ENCODE measurements around the gene HLA-B. TPM values are rescaled to one million over a fixed set of nuclear protein-coding genes. Genes with fewer than 3 reads are reported as not detected.

The HLA-B gene
- total RNA-seq, 1 experiment from 2014 or later = 41.9 TPM

DNA sequence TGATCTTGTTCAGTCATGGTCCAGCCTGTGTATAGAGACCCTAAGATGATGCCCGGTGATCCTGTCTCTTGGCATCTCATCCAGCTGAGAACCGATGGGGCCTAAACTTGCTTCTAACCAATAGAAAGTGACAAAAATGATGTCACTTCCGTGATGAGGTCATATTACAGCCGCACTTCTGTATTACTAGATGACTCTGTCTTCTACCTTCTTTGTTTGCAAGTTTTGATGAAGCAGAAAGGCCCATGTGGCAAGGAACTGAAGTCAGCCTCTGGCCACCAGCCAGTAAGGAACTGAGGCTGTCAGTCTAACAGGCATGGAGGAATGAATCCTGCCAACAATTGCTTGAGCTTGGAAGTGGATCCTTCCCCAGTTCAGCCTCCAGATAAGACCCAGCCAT, 52.3 kb downstream of the HLA-B start:
- Histone ChIP-seq H3K4me3 (ENCODE audit: low read depth, low read length) (no peak overlapping the region), H3K9me3 (no peaks in the 10 kb centered on the region), H3K4me1 (no peaks in the 10 kb centered on the region), H3K27me3 (replicated peaks; ENCODE audit: control insufficient read depth, insufficient read depth, low read length) (no peaks in the 10 kb centered on the region; the same call in 1 of the 2 replicates), H3K36me3 (ENCODE audit: control insufficient read depth, insufficient read depth, low read length) (no peaks in the 10 kb centered on the region)
- Mint-ChIP-seq H3K27me3 (ENCODE audit: insufficient read depth, unreplicated experiment) (peaks cover 5% of the 10 kb centered on the region), H3K9me3 (ENCODE audit: unreplicated experiment) (peaks cover 8% of the 10 kb centered on the region), H3K4me3 (ENCODE audit: unreplicated experiment) (no peak overlapping the region), H3K27ac (ENCODE audit: unreplicated experiment) (no peak overlapping the region), H3K36me3 (ENCODE audit: insufficient read depth, unreplicated experiment) (no peaks in the 10 kb centered on the region), H3K4me1 (ENCODE audit: low read depth, unreplicated experiment) (peaks cover 4% of the 10 kb centered on the region)
- CTCF ChIA-PET = interaction anchor here (0.6 kb wide), 1 partner anchor 255 kb away, joined by 3 read pairs; no protein-coding TSS in a partner anchor
- DNase-seq = no peak
- no TSS peak for BruUV-seq (replicated peaks)
- TF ChIP-seq CTCF (IDR thresholded peaks at IDR 0.05; ENCODE audit: insufficient read depth in 1 of 2, low read depth in 1 of 2, low read length in 1 of 2, severe bottlenecking in 1 of 2, unreplicated experiment in 1 of 2) = no peak
- intact Hi-C loops (cut with micrococcal nuclease; ENCODE audit: unreplicated experiment) = no loop called here
- POLR2A ChIA-PET = no interaction called here

Small RNAs within 50 kb of the gene (microRNA-seq; reads per million reads assigned to microRNA genes)
- not detected for gene MIR6891

Other genes starting within 250 kb of the HLA-B start
- not detected in 2 replicates for gene C6orf15, start 244.6 kb downstream of the HLA-B start, total RNA-seq (2022)
- gene PSORS1C1, start 242.4 kb downstream of the HLA-B start, total RNA-seq (2022) = 0.75 and 0.88 TPM in 2 replicates
- gene CDSN, start 236.7 kb downstream of the HLA-B start, total RNA-seq (2022) = not detected in 2 replicates
- gene PSORS1C2, start 218.1 kb downstream of the HLA-B start, total RNA-seq (2022) = not detected in 2 replicates
- gene CCHCR1, start 199.4 kb downstream of the HLA-B start, total RNA-seq (2022) = 37.7 and 43.2 TPM in 2 replicates
- gene TCF19, start 198.6 kb downstream of the HLA-B start, total RNA-seq (2022) = 19.3 and 20.3 TPM in 2 replicates
- gene POU5F1, start 186.5 kb downstream of the HLA-B start, total RNA-seq (2022) = not detected in 2 replicates
- 143 and 149 TPM in 2 replicates for gene HLA-C, start 85.1 kb downstream of the HLA-B start, total RNA-seq (2022)
- 12.6 and 13.1 TPM in 2 replicates for gene MICA, start 46.4 kb upstream of the HLA-B start, total RNA-seq (2022)
- gene MICB, start 141.0 kb upstream of the HLA-B start, total RNA-seq (2022) = 6.4 and 7.5 TPM in 2 replicates
- gene MCCD1, start 171.8 kb upstream of the HLA-B start, total RNA-seq (2022) = not detected in 2 replicates
- gene DDX39B, start 184.8 kb upstream of the HLA-B start, total RNA-seq (2022) = 416 and 423 TPM in 2 replicates
- gene ATP6V1G2, start 189.4 kb upstream of the HLA-B start, total RNA-seq (2022) = 0.26 and 0.43 TPM in 2 replicates
- gene NFKBIL1, start 190.4 kb upstream of the HLA-B start, total RNA-seq (2022) = 14.7 and 17.4 TPM in 2 replicates
- not detected in 2 replicates for gene LTA, start 215.1 kb upstream of the HLA-B start, total RNA-seq (2022)
- not detected in 2 replicates for gene TNF, start 218.4 kb upstream of the HLA-B start, total RNA-seq (2022)
- gene LTB, start 225.2 kb upstream of the HLA-B start, total RNA-seq (2022) = not detected in 2 replicates
- gene LST1, start 229.1 kb upstream of the HLA-B start, total RNA-seq (2022) = not detected in 2 replicates
- not detected in 2 replicates for gene NCR3, start 235.8 kb upstream of the HLA-B start, total RNA-seq (2022)

Measured in Caco-2 (cell line).